Thyroid gland (tissue), 4 donors: ENCODE data around the gene KMO. TPM values are rescaled to one million over a fixed set of nuclear protein-coding genes. Genes with fewer than 3 reads are reported as not detected.

Experiments
- DNase-seq, 2 donors: peaks; one replicate each; pipeline ENCODE4 v3.0.0-alpha.2; 2019
- H3K27ac ChIP-seq, 3 donors: fragments of 200-600 bp; sonication (generic); 1 replicate in 2 of 3; 2 replicates in 1 of 3; pipeline ENCODE4 v1.5.1; 2016 to 2019; ENCODE audit warnings: mild to moderate bottlenecking in 1 of 3, moderate library complexity in 1 of 3
- H3K27me3 ChIP-seq: fragments of 200-600 bp; sonication (generic); one replicate; pipeline ENCODE4 v1.5.1; 2019
- H3K36me3 ChIP-seq, 2 donors: fragments of 200-600 bp; sonication (generic); one replicate each; pipeline ENCODE4 v1.5.1; 2016 to 2019
- H3K4me1 ChIP-seq, 2 donors: fragments of 200-600 bp; sonication (generic); one replicate each; pipeline ENCODE4 v1.5.1; 2017 to 2019
- H3K4me3 ChIP-seq, 3 donors: fragments of 200-600 bp; sonication (generic); replicated peaks in 1 of 3; 1 replicate in 2 of 3; 2 replicates in 1 of 3; pipeline ENCODE4 v1.5.1; 2016; ENCODE audit warnings: mild to moderate bottlenecking in 1 of 3
- H3K9me3 ChIP-seq: fragments of 200-600 bp; sonication (generic); one replicate; pipeline ENCODE4 v1.5.1; 2017
- POLR2A ChIP-seq, 2 donors: fragments of 450-650 bp; IDR thresholded peaks; one replicate each; pipeline ENCODE4 v1.6.1; 2017; ENCODE audit warnings: antibody characterized with exemption in 2 of 2, mild to moderate bottlenecking in 2 of 2, moderate library complexity in 1 of 2
- WGBS, 2 donors: methylation state at CpG; one replicate each; pipeline ENCODE4 v1.1.5; 2017; 5-methylcytosine and 5-hydroxymethylcytosine counted together
- intact Hi-C: fragments of 100-400 bp; cut with DNase I; formaldehyde crosslinking; loops from one replicate; pipeline ENCODE4 v1.15.1; 2023
- total RNA-seq, 4 donors: library from RNA; depleted of rRNA; stranded (reverse); fragments of >200 nt; gene quantifications; one replicate each; pipeline ENCODE4 v1.2.3, GENCODE V29; 2016
- TF ChIP-seq, protein P1 (sequence below), 6 experiments: fragments of 200-600 bp in 3 of 6; fragments of 450-650 bp in 3 of 6; sonication (generic) in 3 of 6; IDR thresholded peaks; one replicate each; pipeline ENCODE4 v1.5.1; 2016 to 2019; ENCODE audit warnings: antibody characterized with exemption in 6 of 6, mild to moderate bottlenecking in 2 of 6, inconsistent platforms in 1 of 6, moderate library complexity in 1 of 6

KMO gene
- total RNA-seq, 4 donors from 2014 or later, result 0.27 to 2.3 (median 0.39) TPM; not detected in 1

DNA sequence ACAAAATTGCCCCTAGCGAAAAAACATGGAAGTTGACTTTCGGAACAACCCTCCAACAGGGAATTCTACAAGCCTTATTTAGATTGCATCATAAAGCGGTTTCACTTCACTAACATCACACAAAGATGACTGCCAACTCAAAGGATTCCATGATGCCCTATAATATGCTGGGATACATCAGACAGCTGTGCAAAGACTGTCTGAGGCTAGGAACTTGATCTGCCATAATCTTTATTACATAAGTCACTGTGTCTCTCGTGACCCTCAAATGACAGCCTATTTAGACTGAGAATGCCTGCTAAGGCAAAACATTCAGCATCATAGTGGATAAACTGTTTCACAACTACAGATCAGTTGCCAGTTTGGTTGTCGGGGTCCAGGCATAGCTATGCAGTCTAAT, 36.4 kb upstream of the KMO start:
- DNase-seq, result no peak
- Histone ChIP-seq H3K36me3 (peaks cover 26 to 39% of the 10 kb centered on the region in 2 donors), H3K27me3 (no peaks in the 10 kb centered on the region), H3K4me3 (no peak overlapping the region), H3K9me3 (no peaks in the 10 kb centered on the region), H3K27ac (no peak overlapping the region), H3K4me1 (no peaks in the 10 kb centered on the region)
- whole genome bisulfite sequencing, 2 donors, result 95 to 98% methylated on average over 5 of the region's 5 CpGs
- intact Hi-C loops, result no loop called here
- no peak for TF ChIP-seq POLR2A (IDR thresholded peaks at IDR 0.05)
- TF ChIP-seq, protein P1, sequence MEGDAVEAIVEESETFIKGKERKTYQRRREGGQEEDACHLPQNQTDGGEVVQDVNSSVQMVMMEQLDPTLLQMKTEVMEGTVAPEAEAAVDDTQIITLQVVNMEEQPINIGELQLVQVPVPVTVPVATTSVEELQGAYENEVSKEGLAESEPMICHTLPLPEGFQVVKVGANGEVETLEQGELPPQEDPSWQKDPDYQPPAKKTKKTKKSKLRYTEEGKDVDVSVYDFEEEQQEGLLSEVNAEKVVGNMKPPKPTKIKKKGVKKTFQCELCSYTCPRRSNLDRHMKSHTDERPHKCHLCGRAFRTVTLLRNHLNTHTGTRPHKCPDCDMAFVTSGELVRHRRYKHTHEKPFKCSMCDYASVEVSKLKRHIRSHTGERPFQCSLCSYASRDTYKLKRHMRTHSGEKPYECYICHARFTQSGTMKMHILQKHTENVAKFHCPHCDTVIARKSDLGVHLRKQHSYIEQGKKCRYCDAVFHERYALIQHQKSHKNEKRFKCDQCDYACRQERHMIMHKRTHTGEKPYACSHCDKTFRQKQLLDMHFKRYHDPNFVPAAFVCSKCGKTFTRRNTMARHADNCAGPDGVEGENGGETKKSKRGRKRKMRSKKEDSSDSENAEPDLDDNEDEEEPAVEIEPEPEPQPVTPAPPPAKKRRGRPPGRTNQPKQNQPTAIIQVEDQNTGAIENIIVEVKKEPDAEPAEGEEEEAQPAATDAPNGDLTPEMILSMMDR (IDR thresholded peaks at IDR 0.05), result no peak

DNA sequence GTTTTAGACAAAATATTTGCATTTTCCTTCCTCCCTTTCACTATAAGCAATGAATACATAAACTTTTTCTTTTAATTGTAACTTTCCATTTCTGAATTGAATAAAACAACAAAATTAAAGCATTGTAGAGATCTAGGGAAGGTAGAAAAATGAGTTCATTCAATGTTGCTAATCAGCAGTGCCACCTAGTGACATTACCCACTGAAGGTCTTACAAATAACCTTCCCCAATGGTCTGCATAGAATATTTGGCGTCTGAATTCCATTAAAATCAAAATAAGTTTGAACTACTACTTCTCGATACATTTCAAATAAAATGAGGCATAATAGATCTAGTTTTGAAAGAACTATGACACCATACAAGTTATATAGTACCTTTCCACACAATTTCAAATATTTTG, 32.3 kb upstream of the KMO start:
- WGBS, 2 donors, result 83% methylated on average over 2 of the region's 2 CpGs
- Histone ChIP-seq H3K27ac (no peak overlapping the region), H3K4me3 (no peak overlapping the region), H3K9me3 (no peaks in the 10 kb centered on the region), H3K36me3 (peaks cover 53 to 60% of the 10 kb centered on the region in 2 donors), H3K27me3 (no peaks in the 10 kb centered on the region), H3K4me1 (no peaks in the 10 kb centered on the region)
- intact Hi-C loops, result no loop called here
- no peak for TF ChIP-seq POLR2A (IDR thresholded peaks at IDR 0.05)
- TF ChIP-seq, protein P1 (IDR thresholded peaks at IDR 0.05), result no peak
- DNase-seq, result no peak

DNA sequence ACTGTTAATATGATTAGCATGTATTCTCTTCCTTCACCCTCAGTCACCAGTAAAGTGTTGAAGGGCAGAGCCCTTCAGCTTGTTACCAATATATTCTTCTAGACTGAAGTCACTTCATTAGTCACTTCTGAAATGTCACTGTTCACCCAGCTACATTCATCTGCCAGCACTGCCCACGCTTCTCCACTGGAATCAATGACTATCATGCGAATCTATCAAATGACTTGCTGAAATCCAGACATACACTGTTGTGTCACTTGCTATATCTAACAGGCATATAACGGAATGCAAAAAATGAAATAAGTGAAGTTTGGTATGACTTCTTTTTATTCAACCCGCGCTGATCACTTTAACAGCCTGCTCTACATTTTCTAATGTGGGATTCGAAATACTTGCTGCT, 28.7 kb upstream of the KMO start:
- Histone ChIP-seq H3K27me3 (no peaks in the 10 kb centered on the region), H3K27ac (no peak overlapping the region), H3K4me1 (no peaks in the 10 kb centered on the region), H3K36me3 (peaks cover 35 to 53% of the 10 kb centered on the region in 2 donors), H3K4me3 (no peak overlapping the region), H3K9me3 (no peaks in the 10 kb centered on the region)
- WGBS, 2 donors, result 98% methylated on average over 6 of the region's 6 CpGs
- intact Hi-C loops, result no loop called here
- DNase-seq, result no peak
- TF ChIP-seq, protein P1 (IDR thresholded peaks at IDR 0.05), result no peak
- no peak for TF ChIP-seq POLR2A (IDR thresholded peaks at IDR 0.05)

DNA sequence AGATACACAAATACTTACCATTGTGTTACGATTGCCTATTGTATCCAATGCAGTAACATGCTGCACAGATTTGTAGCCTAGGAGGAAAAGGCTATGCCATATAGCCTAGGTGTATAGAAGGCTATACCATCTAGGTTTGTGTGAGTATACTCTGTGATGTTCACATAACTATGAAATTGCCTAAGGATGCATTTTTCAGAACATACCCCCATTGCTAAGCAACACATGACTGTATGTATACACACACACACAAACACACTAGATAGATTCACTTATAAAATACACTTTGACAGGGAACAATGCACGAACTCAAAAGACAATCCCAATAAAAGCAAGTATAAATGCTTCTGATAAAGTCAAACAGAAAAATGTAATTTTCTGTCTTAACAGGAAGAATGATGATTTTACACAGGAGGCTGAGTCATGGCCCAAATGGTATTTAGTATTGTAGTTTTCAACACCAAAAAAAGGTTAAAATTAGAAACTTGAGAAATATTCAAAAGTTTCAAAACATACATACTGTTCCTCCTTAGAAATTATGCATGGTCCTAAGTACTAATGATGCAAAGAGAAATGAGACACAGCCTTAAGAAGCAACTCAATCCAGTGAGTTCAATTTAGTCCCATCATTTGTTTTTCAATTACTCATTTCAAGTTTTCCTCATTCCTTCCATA, 24.9 kb upstream of the KMO start:
- no peak for TF ChIP-seq POLR2A (IDR thresholded peaks at IDR 0.05)
- TF ChIP-seq, protein P1 (IDR thresholded peaks at IDR 0.05), result no peak
- H3K36me3 ChIP-seq, result peaks cover 30 to 67% of the 10 kb centered on the region in 2 donors

DNA sequence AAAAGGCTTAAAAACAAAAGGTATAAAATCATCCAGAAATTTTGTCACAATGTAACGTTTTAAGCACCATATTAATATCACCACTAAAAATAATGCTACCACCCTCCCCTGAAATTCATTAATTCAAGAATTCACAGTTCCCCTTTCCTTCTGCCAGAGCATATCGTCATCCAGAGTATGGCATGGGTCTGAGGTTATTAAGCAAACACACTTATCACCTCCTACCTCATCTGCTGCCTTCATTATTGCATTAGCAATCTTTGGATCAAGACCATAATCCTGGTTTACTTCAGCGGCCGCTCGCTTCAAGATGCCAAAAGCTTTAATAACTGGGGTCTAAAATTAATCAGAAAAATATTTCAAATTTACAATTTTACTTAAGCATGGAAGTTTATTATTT, 18.8 kb upstream of the KMO start:
- Histone ChIP-seq H3K36me3 (peaks cover 9 to 31% of the 10 kb centered on the region in 2 donors), H3K4me3 (no peak overlapping the region), H3K27ac (no peak overlapping the region), H3K4me1 (peaks cover 1 to 7% of the 10 kb centered on the region in 2 donors), H3K27me3 (no peaks in the 10 kb centered on the region), H3K9me3 (no peaks in the 10 kb centered on the region)
- TF ChIP-seq, protein P1 (IDR thresholded peaks at IDR 0.05), result no peak
- TF ChIP-seq POLR2A (IDR thresholded peaks at IDR 0.05), result no peak
- intact Hi-C loops, result no loop called here
- DNase-seq, result no peak
- 92 to 96% methylated on average over 5 of the region's 5 CpGs for WGBS, 2 donors

More for the DNA sequence above, 24.9 kb upstream of the KMO start:
- 95% methylated on average over 2 of the region's 2 CpGs for WGBS, 2 donors
- no peak for DNase-seq
- H3K9me3 ChIP-seq, result no peaks in the 10 kb centered on the region
- H3K27me3 ChIP-seq, result no peaks in the 10 kb centered on the region
- no peak overlapping the region for H3K4me3 ChIP-seq
- intact Hi-C loops, result no loop called here
- no peak overlapping the region for H3K27ac ChIP-seq
- no peaks in the 10 kb centered on the region for H3K4me1 ChIP-seq
